ENCODE results near the gene EVI5L. TPM values are rescaled to one million over a fixed set of nuclear protein-coding genes. Genes with fewer than 3 reads are reported as not detected.
"Not testable (repeated sequence)": the region's sequence is repeated elsewhere in the genome, so short reads cannot be mapped to it uniquely, and the experiment has no call there.

The EVI5L gene
- total RNA-seq, 2 donors from 2014 or later, result 3.6 to 4.5 TPM

DNA sequence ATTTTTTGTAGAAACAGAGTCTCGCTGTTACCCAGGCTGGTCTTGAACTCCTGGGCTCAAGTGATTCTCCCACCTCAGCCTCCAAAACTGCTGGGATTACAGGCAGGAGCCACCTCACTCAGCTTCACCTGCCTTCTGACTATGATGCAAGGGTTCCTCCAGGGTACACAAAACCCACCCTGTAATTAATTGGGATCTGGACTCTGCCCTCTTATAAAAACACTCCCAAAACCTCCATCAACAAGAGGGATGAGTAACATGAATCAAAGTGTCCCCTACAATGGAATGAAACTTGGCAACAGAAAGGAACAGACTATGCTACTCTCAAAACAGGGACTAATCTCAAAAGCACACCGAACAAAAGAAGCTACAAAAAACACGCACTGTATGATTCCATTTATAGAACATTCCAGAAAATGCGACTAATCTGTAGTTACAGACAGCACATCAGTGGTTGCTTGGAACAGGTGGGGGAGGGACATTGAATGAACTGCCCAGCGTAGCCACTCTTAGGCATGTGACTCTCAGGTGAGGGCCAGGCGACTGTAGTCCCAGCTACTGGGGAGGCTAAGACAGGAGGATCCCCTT lies 47.3 kb downstream of the EVI5L start:
- no peaks in the 10 kb centered on the region for H3K4me1 Mint-ChIP-seq
- no peaks in the 10 kb centered on the region for H3K27me3 Mint-ChIP-seq
- H3K27ac Mint-ChIP-seq, result no peak overlapping the region
- H3K9me3 Mint-ChIP-seq, result no peaks in the 10 kb centered on the region
- ATAC-seq (replicated peaks), result no peak
- H3K4me3 Mint-ChIP-seq, result no peak overlapping the region
- H3K36me3 Mint-ChIP-seq (ENCODE audit: low read depth), result no peaks in the 10 kb centered on the region

DNA sequence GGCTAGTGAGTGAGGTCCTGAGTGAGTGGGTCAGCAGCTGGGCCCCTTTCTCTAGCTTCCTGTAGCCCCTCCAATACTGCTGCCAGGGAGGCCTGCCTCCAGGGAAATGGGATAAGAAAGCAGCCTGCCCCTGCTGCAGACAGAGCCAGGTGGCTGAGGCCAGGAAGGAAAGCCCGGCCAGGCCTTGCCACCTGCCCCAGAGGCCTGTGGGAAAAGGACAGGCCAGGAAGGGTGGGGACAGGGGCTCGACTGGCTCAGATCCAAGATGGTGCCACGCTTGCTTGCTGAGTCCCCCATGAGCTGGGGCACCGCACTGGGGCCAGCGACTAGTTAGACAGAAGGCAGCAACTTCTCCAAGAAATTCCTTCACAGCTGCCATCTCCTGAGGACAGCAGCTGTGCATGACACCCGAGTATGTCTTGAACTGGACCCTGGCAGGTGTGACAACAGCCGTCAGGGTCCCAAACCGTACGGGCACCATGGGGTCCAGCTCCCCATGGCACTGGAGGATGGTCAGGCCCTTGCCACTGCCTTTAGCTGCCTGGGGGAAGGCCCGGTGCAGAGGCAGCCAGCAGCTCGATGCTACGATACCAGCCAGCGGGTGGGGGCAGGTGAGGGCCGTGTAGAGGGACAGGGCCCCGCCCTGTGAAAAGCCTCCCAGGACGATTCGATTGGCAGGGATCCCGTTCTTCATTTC lies 49.2 kb downstream of the EVI5L start:
- H3K4me1 Mint-ChIP-seq, result no peaks in the 10 kb centered on the region
- ATAC-seq (replicated peaks), result peak; percentile 12
- H3K9me3 Mint-ChIP-seq, result no peaks in the 10 kb centered on the region
- H3K27me3 Mint-ChIP-seq, result no peaks in the 10 kb centered on the region
- H3K4me3 Mint-ChIP-seq, result no peak overlapping the region
- no peaks in the 10 kb centered on the region for H3K36me3 Mint-ChIP-seq (ENCODE audit: low read depth)
- no peak overlapping the region for H3K27ac Mint-ChIP-seq

DNA sequence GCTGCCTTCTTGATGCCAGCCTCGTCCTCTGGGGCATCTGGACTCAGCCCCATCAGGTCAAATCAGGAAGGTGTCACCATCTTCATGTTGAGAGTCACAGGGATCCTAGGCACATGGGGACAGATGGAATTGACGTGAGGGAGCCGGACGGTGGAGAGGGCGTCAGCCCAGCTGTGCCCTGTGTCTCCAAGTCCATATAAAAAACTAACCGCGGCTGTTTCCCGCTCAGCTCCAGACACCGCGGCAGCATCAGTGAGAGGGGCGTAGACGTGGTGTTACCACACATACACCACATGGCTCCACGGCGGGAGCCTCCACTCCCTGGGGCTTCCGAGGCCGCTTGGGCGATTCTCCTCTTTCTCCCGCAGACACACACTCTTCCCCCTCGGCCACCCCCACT lies 49.8 kb downstream of the EVI5L start:
- H3K36me3 Mint-ChIP-seq (ENCODE audit: low read depth), result no peaks in the 10 kb centered on the region
- no peaks in the 10 kb centered on the region for H3K9me3 Mint-ChIP-seq
- no peaks in the 10 kb centered on the region for H3K27me3 Mint-ChIP-seq
- no peak overlapping the region for H3K27ac Mint-ChIP-seq
- ATAC-seq (replicated peaks), result peak; percentile 18
- H3K4me3 Mint-ChIP-seq, result no peak overlapping the region
- H3K4me1 Mint-ChIP-seq, result no peaks in the 10 kb centered on the region

- Mint-ChIP-seq H3K4me3 (no peak overlapping the region), H3K9me3 (no peaks in the 10 kb centered on the region), H3K4me1 (no peaks in the 10 kb centered on the region), H3K36me3 (ENCODE audit: low read depth) (no peaks in the 10 kb centered on the region), H3K27ac (no peak overlapping the region), H3K27me3 (no peaks in the 10 kb centered on the region)
- ATAC-seq (replicated peaks), result no peak
Measured at GRCh38 chr19:7881910-7882309, 51.9 kb downstream of the EVI5L start.

DNA sequence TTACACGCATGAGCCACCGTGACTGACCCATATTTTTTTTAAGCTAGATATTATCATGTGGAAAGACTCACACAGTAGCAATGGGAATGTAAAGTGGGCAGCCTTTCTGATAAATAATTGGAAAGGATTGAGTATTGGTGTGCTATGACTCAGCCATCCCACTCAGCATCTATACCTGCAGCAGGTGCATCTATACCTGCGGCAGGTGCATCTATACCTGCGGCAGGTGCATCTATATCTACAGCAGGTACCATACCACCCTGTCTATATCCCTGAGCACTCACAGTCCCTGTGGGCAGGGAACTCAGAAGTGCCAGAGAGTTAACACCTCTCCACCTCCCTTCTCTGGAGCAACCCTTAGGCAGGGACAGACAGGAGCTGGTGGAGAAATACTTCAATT lies 53.1 kb downstream of the EVI5L start:
- H3K27me3 Mint-ChIP-seq, result no peaks in the 10 kb centered on the region
- no peaks in the 10 kb centered on the region for H3K9me3 Mint-ChIP-seq
- no peaks in the 10 kb centered on the region for H3K4me1 Mint-ChIP-seq
- no peak overlapping the region for H3K27ac Mint-ChIP-seq
- H3K4me3 Mint-ChIP-seq, result no peak overlapping the region
- ATAC-seq (replicated peaks), result no peak
- no peaks in the 10 kb centered on the region for H3K36me3 Mint-ChIP-seq (ENCODE audit: low read depth)

GRCh38 chr19:7883796-7884570 lies 54.0 kb downstream of the EVI5L start:
- Mint-ChIP-seq H3K27ac (no peak overlapping the region), H3K36me3 (ENCODE audit: low read depth) (no peaks in the 10 kb centered on the region), H3K4me1 (no peaks in the 10 kb centered on the region), H3K9me3 (no peaks in the 10 kb centered on the region), H3K4me3 (no peak overlapping the region), H3K27me3 (no peaks in the 10 kb centered on the region)
- ATAC-seq (replicated peaks), result no peak

DNA sequence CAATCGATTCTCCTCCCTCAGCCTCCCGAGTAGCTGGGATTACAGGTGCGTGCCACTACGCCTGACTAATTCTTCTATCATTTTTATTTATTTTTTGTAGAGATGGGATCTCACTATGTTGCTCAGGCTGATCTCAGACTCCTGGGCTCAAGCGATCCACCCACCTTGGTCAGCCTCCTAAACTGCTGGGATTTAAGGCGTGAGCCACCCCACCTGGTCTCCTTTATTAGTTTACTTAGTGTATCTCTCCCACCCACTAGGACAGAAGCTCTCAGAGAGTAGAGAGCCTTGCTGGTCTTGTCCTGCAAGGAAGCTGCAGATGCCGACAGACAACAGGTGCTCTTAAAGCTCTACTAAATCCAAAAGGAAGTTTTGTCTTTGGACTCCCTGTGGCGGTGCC lies 55.8 kb downstream of the EVI5L start:
- H3K4me1 Mint-ChIP-seq, result no peaks in the 10 kb centered on the region
- H3K27ac Mint-ChIP-seq, result no peak overlapping the region
- no peaks in the 10 kb centered on the region for H3K9me3 Mint-ChIP-seq
- H3K4me3 Mint-ChIP-seq, result no peak overlapping the region
- no peaks in the 10 kb centered on the region for H3K27me3 Mint-ChIP-seq
- H3K36me3 Mint-ChIP-seq (ENCODE audit: low read depth), result no peaks in the 10 kb centered on the region
- ATAC-seq (replicated peaks), result no peak

DNA sequence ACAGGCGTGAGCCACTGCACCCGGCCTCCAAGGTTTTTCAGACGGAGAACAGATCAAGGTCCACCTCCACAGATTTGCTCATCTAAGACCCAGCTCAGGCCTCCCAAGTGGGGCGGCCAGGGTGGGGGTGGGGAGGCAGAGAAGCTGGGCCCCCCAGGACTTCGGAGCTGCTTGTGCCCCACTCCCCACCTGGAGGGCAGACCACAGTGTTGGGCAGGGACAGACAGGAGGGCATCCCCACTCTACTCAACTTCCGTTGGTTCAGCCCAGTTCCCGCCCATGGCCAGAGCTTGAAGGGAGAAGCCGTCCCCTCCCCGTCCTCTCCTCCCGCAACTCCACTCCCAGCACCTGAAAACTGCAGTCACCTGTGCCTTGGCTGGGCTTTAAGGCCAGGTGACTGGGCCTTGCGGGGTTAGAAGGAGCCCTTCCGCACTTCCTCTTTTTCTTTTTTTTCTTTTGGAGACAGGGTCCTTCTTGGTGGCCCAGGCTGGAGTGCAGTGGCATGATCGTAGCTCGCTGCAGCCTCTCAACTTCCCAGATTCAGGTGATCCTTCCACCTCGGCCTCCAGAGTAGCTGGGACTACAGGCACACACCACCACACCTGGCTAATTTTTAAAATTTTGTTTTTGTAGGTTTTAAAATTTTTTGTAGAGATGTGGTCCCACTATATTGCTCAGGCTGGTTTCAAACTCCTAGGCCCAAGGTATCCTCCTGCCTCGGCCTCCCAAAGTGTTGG lies 57.6 kb downstream of the EVI5L start:
- no peak overlapping the region for H3K4me3 Mint-ChIP-seq
- H3K9me3 Mint-ChIP-seq, result no peaks in the 10 kb centered on the region
- H3K36me3 Mint-ChIP-seq (ENCODE audit: low read depth), result no peaks in the 10 kb centered on the region
- no peak for ATAC-seq (replicated peaks)
- H3K27me3 Mint-ChIP-seq, result no peaks in the 10 kb centered on the region
- H3K27ac Mint-ChIP-seq, result no peak overlapping the region
- no peaks in the 10 kb centered on the region for H3K4me1 Mint-ChIP-seq

GRCh38 chr19:7888145-7888825 lies 58.3 kb downstream of the EVI5L start, which contains the start of gene LRRC8E:
Gene LRRC8E (plus strand): TSS chr19:7888510. CDS start chr19:7895604, 7,094 bp downstream.
- Mint-ChIP-seq H3K4me1 (no peaks in the 10 kb centered on the region), H3K4me3 (no peak within 1 kb of the TSS), H3K9me3 (no peaks in the 10 kb centered on the region), H3K36me3 (ENCODE audit: low read depth) (no peaks in the 10 kb centered on the region), H3K27ac (no peak within 1 kb of the TSS), H3K27me3 (no peaks in the 10 kb centered on the region)
- ATAC-seq (replicated peaks), result peak; percentile 81

DNA sequence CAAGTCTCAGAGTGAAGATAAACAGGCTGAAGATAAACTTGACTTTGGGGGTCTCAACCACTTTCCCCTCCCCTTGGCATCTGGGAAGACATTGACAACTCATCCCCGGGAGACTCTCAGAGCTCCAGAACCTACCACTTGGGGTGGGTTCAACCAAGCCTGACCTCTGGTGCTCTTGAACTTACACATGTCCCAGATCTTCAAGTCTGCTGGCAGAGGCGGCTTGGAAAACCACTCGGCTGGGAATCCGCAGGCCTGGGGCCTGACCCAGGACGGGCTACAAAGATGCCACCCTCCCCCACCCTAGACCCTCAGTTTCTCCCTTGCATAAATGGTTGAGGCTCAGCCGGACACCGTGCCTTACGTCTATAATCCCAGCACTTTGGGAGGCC lies 58.8 kb downstream of the EVI5L start:
- H3K9me3 Mint-ChIP-seq, result no peaks in the 10 kb centered on the region
- ATAC-seq (replicated peaks), result no peak
- no peaks in the 10 kb centered on the region for H3K27me3 Mint-ChIP-seq
- no peak overlapping the region for H3K27ac Mint-ChIP-seq
- H3K36me3 Mint-ChIP-seq (ENCODE audit: low read depth), result no peaks in the 10 kb centered on the region
- no peaks in the 10 kb centered on the region for H3K4me1 Mint-ChIP-seq
- H3K4me3 Mint-ChIP-seq, result no peak overlapping the region

- H3K9me3 Mint-ChIP-seq; H3K4me3 Mint-ChIP-seq; ATAC-seq (replicated peaks); H3K4me1 Mint-ChIP-seq; H3K27me3 Mint-ChIP-seq; H3K27ac Mint-ChIP-seq; H3K36me3 Mint-ChIP-seq (ENCODE audit: low read depth): not testable (repeated sequence)
Measured at GRCh38 chr19:7893362-7894101, 63.5 kb downstream of the EVI5L start.

DNA sequence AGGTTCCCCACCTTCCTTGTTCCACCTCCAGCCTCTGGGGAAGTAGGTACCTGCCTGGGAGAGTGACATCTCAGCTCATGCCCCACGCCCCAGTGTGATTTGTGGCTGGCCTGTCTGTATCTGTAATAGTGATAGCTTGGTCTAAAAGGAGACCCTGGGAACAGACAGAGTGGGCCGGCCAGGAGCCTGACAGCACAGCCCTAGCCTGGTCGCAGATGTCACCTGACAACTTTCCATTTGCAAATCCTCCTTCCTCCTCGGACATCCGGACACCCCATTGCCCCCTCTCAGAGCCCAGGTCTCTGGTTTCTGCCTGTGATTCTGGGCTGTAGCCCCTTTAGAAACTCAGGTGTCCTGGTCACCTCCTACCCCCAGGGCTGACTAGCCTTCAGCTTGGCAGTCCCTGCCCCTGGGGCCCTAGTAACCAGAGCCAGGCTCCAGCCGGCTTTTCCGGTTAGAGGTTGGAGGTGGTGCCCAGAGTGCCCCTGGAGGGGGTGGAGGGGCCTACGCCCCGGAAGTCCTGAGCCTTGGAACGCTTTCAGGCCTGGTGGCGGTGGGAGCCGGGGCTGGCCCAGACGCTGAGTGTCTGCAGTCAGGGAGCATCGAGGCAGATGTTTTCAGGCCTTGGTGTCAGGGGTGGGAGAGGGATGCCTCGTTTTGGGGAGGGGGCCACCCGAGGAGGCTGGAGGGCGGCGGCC lies 64.7 kb downstream of the EVI5L start:
- no peak for ATAC-seq (replicated peaks)
- no peaks in the 10 kb centered on the region for H3K4me1 Mint-ChIP-seq
- no peaks in the 10 kb centered on the region for H3K27me3 Mint-ChIP-seq
- no peak overlapping the region for H3K4me3 Mint-ChIP-seq
- no peaks in the 10 kb centered on the region for H3K9me3 Mint-ChIP-seq
- H3K27ac Mint-ChIP-seq, result peak overlapping the region; percentile 15
- no peaks in the 10 kb centered on the region for H3K36me3 Mint-ChIP-seq (ENCODE audit: low read depth)

- Mint-ChIP-seq H3K9me3 (no peaks in the 10 kb centered on the region), H3K36me3 (ENCODE audit: low read depth) (no peaks in the 10 kb centered on the region), H3K4me3 (no peak overlapping the region), H3K27ac (no peak overlapping the region), H3K27me3 (no peaks in the 10 kb centered on the region), H3K4me1 (no peaks in the 10 kb centered on the region)
- ATAC-seq (replicated peaks), result no peak
Measured at GRCh38 chr19:7895565-7895964, 65.5 kb downstream of the EVI5L start.
